Measurements from ENCODE around the gene MRGPRE. TPM values are rescaled to one million over a fixed set of nuclear protein-coding genes. Genes with fewer than 3 reads are reported as not detected.

Gene MRGPRE
- total RNA-seq, 1 donor from 2014 or later = not detected

- no peak overlapping the region for H3K4me3 Mint-ChIP-seq (ENCODE audit: unreplicated experiment)
- H3K27ac Mint-ChIP-seq (ENCODE audit: unreplicated experiment) = no peak overlapping the region
- H3K9me3 Mint-ChIP-seq (ENCODE audit: unreplicated experiment) = no peaks in the 10 kb centered on the region
- no peaks in the 10 kb centered on the region for H3K4me1 Mint-ChIP-seq (ENCODE audit: unreplicated experiment)
- DNase-seq (ENCODE audit: extremely low spot score, unreplicated experiment) = peak; percentile 84
- H3K27me3 Mint-ChIP-seq (ENCODE audit: unreplicated experiment) = peaks cover 23% of the 10 kb centered on the region
- H3K36me3 Mint-ChIP-seq (ENCODE audit: unreplicated experiment) = no peaks in the 10 kb centered on the region
- no peak for TF ChIP-seq CTCF (IDR thresholded peaks at IDR 0.05)
These were observed 4.4 kb downstream of the MRGPRE start for GRCh38 chr11:3227568-3228444.

GRCh38 chr11:3226846-3227567 lies 5.2 kb downstream of the MRGPRE start:
- Mint-ChIP-seq H3K27ac (ENCODE audit: unreplicated experiment) (no peak overlapping the region), H3K36me3 (ENCODE audit: unreplicated experiment) (no peaks in the 10 kb centered on the region), H3K4me1 (ENCODE audit: unreplicated experiment) (no peaks in the 10 kb centered on the region), H3K4me3 (ENCODE audit: unreplicated experiment) (no peak overlapping the region), H3K9me3 (ENCODE audit: unreplicated experiment) (no peaks in the 10 kb centered on the region), H3K27me3 (ENCODE audit: unreplicated experiment) (peaks cover 18% of the 10 kb centered on the region)
- TF ChIP-seq CTCF (IDR thresholded peaks at IDR 0.05) = no peak
- DNase-seq (ENCODE audit: extremely low spot score, unreplicated experiment) = peak; percentile 80

- Mint-ChIP-seq H3K4me1 (ENCODE audit: unreplicated experiment) (no peaks in the 10 kb centered on the region), H3K9me3 (ENCODE audit: unreplicated experiment) (no peaks in the 10 kb centered on the region), H3K27me3 (ENCODE audit: unreplicated experiment) (peaks cover 18% of the 10 kb centered on the region), H3K4me3 (ENCODE audit: unreplicated experiment) (no peak overlapping the region), H3K27ac (ENCODE audit: unreplicated experiment) (no peak overlapping the region), H3K36me3 (ENCODE audit: unreplicated experiment) (no peaks in the 10 kb centered on the region)
- DNase-seq (ENCODE audit: extremely low spot score, unreplicated experiment) = peak; percentile 79
- no peak for TF ChIP-seq CTCF (IDR thresholded peaks at IDR 0.05)
These were observed 6.1 kb downstream of the MRGPRE start for GRCh38 chr11:3225826-3226750.

GRCh38 chr11:3225159-3225758 lies 7.0 kb downstream of the MRGPRE start:
- H3K27ac Mint-ChIP-seq (ENCODE audit: unreplicated experiment) = no peak overlapping the region
- DNase-seq (ENCODE audit: extremely low spot score, unreplicated experiment) = peak; percentile 81

More at GRCh38 chr11:3225159-3225758, 7.0 kb downstream of the MRGPRE start:
- H3K36me3 Mint-ChIP-seq (ENCODE audit: unreplicated experiment) = no peaks in the 10 kb centered on the region
- H3K9me3 Mint-ChIP-seq (ENCODE audit: unreplicated experiment) = no peaks in the 10 kb centered on the region
- H3K27me3 Mint-ChIP-seq (ENCODE audit: unreplicated experiment) = peaks cover 18% of the 10 kb centered on the region
- TF ChIP-seq CTCF (IDR thresholded peaks at IDR 0.05) = no peak
- no peaks in the 10 kb centered on the region for H3K4me1 Mint-ChIP-seq (ENCODE audit: unreplicated experiment)
- H3K4me3 Mint-ChIP-seq (ENCODE audit: unreplicated experiment) = no peak overlapping the region
